Liver (tissue), 9 donors: ENCODE data around the gene HOXB9. TPM values are rescaled to one million over a fixed set of nuclear protein-coding genes. Genes with fewer than 3 reads are reported as not detected.

Experiments
- DNase-seq: peaks from one replicate; pipeline ENCODE4 v3.0.0-alpha.2; 2017; ENCODE audit warnings: low spot score
- H3K27ac ChIP-seq, 2 donors: one replicate each; pipeline ENCODE4 v1.7.0; 2013; ENCODE audit warnings: inconsistent platforms in 2 of 2, low read length in 2 of 2, control low read depth in 1 of 2, low read depth in 1 of 2, mild to moderate bottlenecking in 1 of 2
- H3K27me3 ChIP-seq, 4 donors: one replicate each; pipeline versions ENCODE4 v1.6.1 to v1.7.0; 2013; ENCODE audit warnings: low read length in 3 of 4, inconsistent platforms in 1 of 4, mild to moderate bottlenecking in 1 of 4, moderate library complexity in 1 of 4; ENCODE audit not compliant: control insufficient read depth in 4 of 4, insufficient read depth in 4 of 4
- H3K36me3 ChIP-seq, 4 donors: one replicate each; pipeline versions ENCODE4 v1.6.1 to v1.7.0; 2013; ENCODE audit warnings: low read length in 3 of 4, mild to moderate bottlenecking in 3 of 4, low read depth in 1 of 4, moderate library complexity in 1 of 4; ENCODE audit not compliant: control insufficient read depth in 4 of 4, insufficient read depth in 3 of 4
- H3K4me1 ChIP-seq, 4 donors: one replicate each; pipeline versions ENCODE4 v1.6.1 to v1.7.0; 2013; ENCODE audit warnings: low read length in 3 of 4, mild to moderate bottlenecking in 3 of 4, moderate library complexity in 1 of 4; ENCODE audit not compliant: control insufficient read depth in 4 of 4, insufficient read depth in 4 of 4
- H3K4me3 ChIP-seq, 3 donors: one replicate each; pipeline versions ENCODE4 v1.6.1 to v1.7.0; 2013; ENCODE audit warnings: low read length in 3 of 3, control low read depth in 1 of 3, low read depth in 1 of 3, mild to moderate bottlenecking in 1 of 3
- H3K9ac ChIP-seq, 2 donors: one replicate each; pipeline ENCODE4 v1.7.0; 2013; ENCODE audit warnings: low read length in 2 of 2, mild to moderate bottlenecking in 2 of 2, moderate library complexity in 2 of 2, control low read depth in 1 of 2, low read depth in 1 of 2
- H3K9me3 ChIP-seq, 4 donors: one replicate each; pipeline versions ENCODE4 v1.6.1 to v1.7.0; 2013; ENCODE audit warnings: low read length in 3 of 4; ENCODE audit not compliant: control insufficient read depth in 4 of 4
- ATF3 ChIP-seq: IDR thresholded peaks from 2 replicates; pipeline ENCODE4 v1.6.1; 2016; ENCODE audit warnings: antibody characterized with exemption
- CTCF ChIP-seq: fragments of 150-350 bp; IDR thresholded peaks from 2 replicates; pipeline ENCODE4 v1.5.1; 2017; ENCODE audit warnings: improper control_type of control experiment, low read depth, low read length; ENCODE audit not compliant: missing input control
- EGR1 ChIP-seq, 2 donors: IDR thresholded peaks; 2 replicates each; pipeline ENCODE4 v1.6.1; 2016 to 2018; ENCODE audit warnings: antibody characterized with exemption in 2 of 2, low read depth in 2 of 2
- FOXA1 ChIP-seq: IDR thresholded peaks from 2 replicates; pipeline ENCODE4 v1.6.1; 2016; ENCODE audit warnings: antibody characterized with exemption
- FOXA2 ChIP-seq: IDR thresholded peaks from 2 replicates; pipeline ENCODE4 v1.6.1; 2016; ENCODE audit warnings: antibody characterized with exemption
- GABPA ChIP-seq, 2 donors: IDR thresholded peaks in 1 of 2; conservative IDR thresholded peaks in 1 of 2; 2 replicates each; pipeline ENCODE4 v1.6.1; 2016; ENCODE audit warnings: antibody characterized with exemption in 2 of 2, mild to moderate bottlenecking in 1 of 2, moderate library complexity in 1 of 2
- HNF4A ChIP-seq, 2 donors: conservative IDR thresholded peaks; 2 replicates each; pipeline ENCODE4 v1.6.1; 2016; ENCODE audit warnings: antibody characterized with exemption in 2 of 2, mild to moderate bottlenecking in 2 of 2
- HNF4G ChIP-seq: IDR thresholded peaks from 2 replicates; pipeline ENCODE4 v1.6.1; 2016; ENCODE audit warnings: antibody characterized with exemption
- JUND ChIP-seq, 2 donors: IDR thresholded peaks; 2 replicates each; pipeline ENCODE4 v1.6.1; 2016; ENCODE audit warnings: antibody characterized with exemption in 2 of 2
- MAX ChIP-seq: IDR thresholded peaks from 2 replicates; pipeline ENCODE4 v1.6.1; 2016; ENCODE audit warnings: antibody characterized with exemption
- NR2F2 ChIP-seq: IDR thresholded peaks from 2 replicates; pipeline ENCODE4 v1.6.1; 2016; ENCODE audit warnings: antibody characterized with exemption
- RAD21 ChIP-seq, 2 donors: IDR thresholded peaks; 2 replicates each; pipeline ENCODE4 v1.6.1; 2016; ENCODE audit warnings: antibody characterized with exemption in 2 of 2, mild to moderate bottlenecking in 2 of 2
- REST ChIP-seq: IDR thresholded peaks from 2 replicates; pipeline ENCODE4 v1.6.1; 2016; ENCODE audit warnings: antibody characterized with exemption, mild to moderate bottlenecking
- RXRA ChIP-seq, 2 donors: IDR thresholded peaks; 2 replicates each; pipeline ENCODE4 v1.6.1; 2017 to 2018; ENCODE audit warnings: antibody characterized with exemption in 2 of 2, mild to moderate bottlenecking in 1 of 2
- SP1 ChIP-seq: IDR thresholded peaks from 2 replicates; pipeline ENCODE4 v1.6.1; 2018; ENCODE audit warnings: antibody characterized with exemption, mild to moderate bottlenecking
- TAF1 ChIP-seq: conservative IDR thresholded peaks from 2 replicates; pipeline ENCODE4 v1.6.1; 2016; ENCODE audit warnings: antibody characterized with exemption, mild to moderate bottlenecking
- YY1 ChIP-seq: IDR thresholded peaks from 2 replicates; pipeline ENCODE4 v1.6.1; 2016; ENCODE audit warnings: antibody characterized with exemption, mild to moderate bottlenecking
- ZBTB33 ChIP-seq: IDR thresholded peaks from 2 replicates; pipeline ENCODE4 v1.6.1; 2016; ENCODE audit warnings: antibody characterized with exemption
- WGBS: extraction: QIAGEN DNeasy Blood & Tissue Kit; methylation state at CpG from one replicate; pipeline ENCODE4 v1.1.7; 2013; 5-methylcytosine and 5-hydroxymethylcytosine counted together
- polyA plus RNA-seq, 2 donors: library from polyadenylated mRNA; stranded (reverse) in 1 of 2; unstranded in 1 of 2; fragments of 200-250 nt in 1 of 2; fragments of >200 nt in 1 of 2; fragmentation: Nextera tagmentation in 1 of 2; extraction: Ambion mirVana in 1 of 2; gene quantifications; one replicate each; pipeline versions ENCODE4 v1.2.1 to v1.2.3, GENCODE V29; 2013 to 2015
- total RNA-seq, 2 donors: library from RNA; depleted of rRNA; stranded (reverse); fragments of >200 nt; gene quantifications; one replicate each; pipeline ENCODE4 v1.2.3, GENCODE V29; 2014
- donor health status: healthy.
- donor health status: healthy.
- donor health status: healthy.
- donor health status: healthy.
- donor health status: healthy.

Gene HOXB9
- total and polyA plus RNA-seq, 4 donors: not detected

- Histone ChIP-seq H3K4me1 (peaks cover 0 to 30% (median 4%) of the 10 kb centered on the region in 4 donors), H3K27me3 (peaks cover 4 to 32% (median 10%) of the 10 kb centered on the region in 4 donors), H3K4me3 (peak overlapping the region in 2 of 3 donors; percentile 2 to 35), H3K9ac (no peak overlapping the region), H3K27ac (peak overlapping the region; percentile 32 to 57), H3K9me3 (no peaks in the 10 kb centered on the region), H3K36me3 (no peaks in the 10 kb centered on the region)
- WGBS: 2% methylated on average over 68 of the region's 68 CpGs
- no peak for DNase-seq
- no peak for TF ChIP-seq HNF4A (conservative IDR thresholded peaks at IDR 0.05)
Measured at GRCh38 chr17:48597778-48598631, 28.2 kb downstream of the HOXB9 start.

GRCh38 chr17:48597528-48597777 lies 28.7 kb downstream of the HOXB9 start:
- Histone ChIP-seq H3K4me1 (peaks cover 0 to 31% (median 4%) of the 10 kb centered on the region in 4 donors), H3K9me3 (no peaks in the 10 kb centered on the region), H3K36me3 (no peaks in the 10 kb centered on the region), H3K9ac (no peak overlapping the region), H3K4me3 (peak overlapping the region in 2 of 3 donors; percentile 2 to 35), H3K27ac (peak overlapping the region; percentile 32 to 57), H3K27me3 (peaks cover 4 to 32% (median 11%) of the 10 kb centered on the region in 4 donors)
- WGBS: 8% methylated on average over 16 of the region's 16 CpGs
- no peak for DNase-seq
- TF ChIP-seq HNF4G (no peak), EGR1 (IDR thresholded peaks at IDR 0.05; ENCODE audit: low read depth in 2 of 2) (no peak), FOXA1 (no peak), NR2F2 (no peak), SP1 (no peak), JUND (IDR thresholded peaks at IDR 0.05) (no peak), TAF1 (no peak), RXRA (IDR thresholded peaks at IDR 0.05) (no peak), RAD21 (IDR thresholded peaks at IDR 0.05) (no peak), ATF3 (no peak), GABPA (IDR thresholded peaks at IDR 0.05 in 1 of 2, conservative IDR thresholded peaks at IDR 0.05 in 1 of 2) (no peak), ZBTB33 (no peak), REST (no peak), YY1 (no peak), MAX (no peak), HNF4A (conservative IDR thresholded peaks at IDR 0.05) (no peak), CTCF (no peak), FOXA2 (no peak)
